ENCODE results near the gene KPNA6. TPM values are rescaled to one million over a fixed set of nuclear protein-coding genes. Genes with fewer than 3 reads are reported as not detected.

KPNA6 gene
- total and polyA plus RNA-seq, 2 of the 4 experiments (the other 2 are of a cell fraction) = 27.0 to 50.7 TPM

DNA sequence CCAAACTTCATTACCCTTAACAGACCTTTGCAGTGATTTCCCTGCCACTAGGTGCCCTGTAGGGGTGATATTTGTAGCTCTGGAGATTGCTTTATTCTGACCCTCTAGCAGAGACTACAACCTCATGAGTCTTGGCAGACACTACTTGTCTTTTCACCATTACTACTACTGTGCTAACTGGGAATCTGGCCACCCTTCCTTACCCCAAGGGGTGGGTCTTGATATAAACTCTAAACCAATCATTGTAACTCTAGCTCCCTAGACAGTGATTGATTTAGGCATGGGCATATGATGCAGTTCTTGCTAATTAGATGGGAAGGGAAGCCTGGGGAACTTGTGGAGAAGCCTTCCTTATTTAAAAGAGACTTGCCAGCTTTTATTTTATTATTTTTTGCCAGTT is 3.9 kb downstream of the KPNA6 start:
- in situ Hi-C loops (cut with MboI; ENCODE audit: low sequenced_read_pairs) = no loop called here
- peaks cover 3% of the 10 kb centered on the region; the same call in 1 of the 2 replicates for H3K4me1 ChIP-seq (ENCODE audit: control insufficient read depth, insufficient read depth, low read length)
- ChIA-PET POLR2A (ENCODE audit: unreplicated experiment) (no interaction called here), CTCF (interaction anchor here (1.2 kb wide), 1 partner anchor 9 kb away, joined by 3 read pairs; no protein-coding TSS in a partner anchor)
- no peak overlapping the region for H4K8ac ChIP-seq (ENCODE audit: low read depth in 2 of 2, low read length in 2 of 2)
- no peak overlapping the region for H3K23ac ChIP-seq (ENCODE audit: low read depth, low read length)
- no peak overlapping the region for H3K14ac ChIP-seq (replicated peaks; ENCODE audit: low read depth, low read length)
- no peak overlapping the region for H3K9ac ChIP-seq (ENCODE audit: low read depth, low read length)
- no peak overlapping the region for H2BK120ac ChIP-seq (ENCODE audit: low read depth, low read length)
- no peak overlapping the region for H2BK20ac ChIP-seq (ENCODE audit: low read depth, low read length)
- dilution Hi-C loops (cut with HindIII; ENCODE audit: low sequenced_read_pairs, unreplicated experiment) = no loop called here
- peak; percentile 38 for DNase-seq
- no TSS peak for BruUV-seq (replicated peaks)
- no peak overlapping the region for H2AK5ac ChIP-seq (ENCODE audit: low read depth, low read length)
- peaks cover 18 to 63% of the 10 kb centered on the region in 2 experiments for H3K79me1 ChIP-seq (ENCODE audit: low read depth in 1 of 2, low read length in 2 of 2)
- peaks cover 76% of the 10 kb centered on the region for H4K20me1 ChIP-seq (ENCODE audit: insufficient read depth, low read length)
- H4K91ac ChIP-seq (ENCODE audit: insufficient read depth, low read depth, low read length) = no peak overlapping the region
- H3K4ac ChIP-seq (ENCODE audit: low read depth, low read length) = no peak overlapping the region
- no peak overlapping the region for H2AFZ ChIP-seq (replicated peaks; ENCODE audit: low read length, poor library complexity)
- H3K56ac ChIP-seq (ENCODE audit: extremely low read depth, insufficient read depth, low read length) = no peak overlapping the region
- H3K9me1 ChIP-seq (ENCODE audit: insufficient read depth, low read length) = peaks cover 10% of the 10 kb centered on the region; the same call in 1 of the 2 replicates
- H2BK5ac ChIP-seq (ENCODE audit: low read depth, low read length, poor library complexity, severe bottlenecking) = no peak overlapping the region
- no peak for ATAC-seq (ENCODE audit: low read depth)
- H3K36me3 ChIP-seq (ENCODE audit: control insufficient read depth, insufficient read depth, low read length) = no peaks in the 10 kb centered on the region
- H4K5ac ChIP-seq (ENCODE audit: low read depth, low read length) = no peak overlapping the region
- intact Hi-C loops (cut with micrococcal nuclease) = no loop called here
- no peaks in the 10 kb centered on the region for H3K27me3 ChIP-seq (ENCODE audit: control insufficient read depth, insufficient read depth, low read length)
- H3K27ac ChIP-seq (ENCODE audit: insufficient read depth, low read length) = no peak overlapping the region
- no peak overlapping the region for H3K4me2 ChIP-seq (ENCODE audit: low read depth, low read length)
- H3K18ac ChIP-seq (ENCODE audit: low read depth, low read length) = no peak overlapping the region
- no peak overlapping the region for H2AK9ac ChIP-seq (replicated peaks; ENCODE audit: low read depth, low read length, poor library complexity)
- TF ChIP-seq RFX5 (IDR thresholded peaks at IDR 0.05; ENCODE audit: low read depth, low read length) = no peak
- no peak for TF ChIP-seq RAD21 (IDR thresholded peaks at IDR 0.05; ENCODE audit: low read length)
- TF ChIP-seq SMC3 (IDR thresholded peaks at IDR 0.05; ENCODE audit: low read depth, low read length) = no peak
- no peak for TF ChIP-seq BHLHE40 (IDR thresholded peaks at IDR 0.05; ENCODE audit: low read depth, low read length)
- H2BK15ac ChIP-seq (ENCODE audit: low read depth, low read length) = no peak overlapping the region
- no peak overlapping the region for H3K4me3 ChIP-seq (ENCODE audit: insufficient read depth, low read depth, low read length)
- no peaks in the 10 kb centered on the region for H3K9me3 ChIP-seq (ENCODE audit: control insufficient read depth, insufficient read depth, low read length)

All from IMR-90 (cell line).